WI38 (cell line): Measurements from ENCODE around the gene FASN.
"Not testable (repeated sequence)": the region's sequence is repeated elsewhere in the genome, so short reads cannot be mapped to it uniquely, and the experiment has no call there.

Experiments
- H3K4me3 ChIP-seq: 2 replicates; pipeline ENCODE4 v1.5.1; 2011; ENCODE audit warnings: low read depth, mild to moderate bottlenecking, control low read depth, low read length
- CTCF ChIP-seq: IDR thresholded peaks from 2 replicates; pipeline ENCODE4 v1.5.1; 2012; ENCODE audit warnings: low read depth, mild to moderate bottlenecking, control low read depth, low read length

FASN gene

GRCh38 chr17:82045936-82046484 lies 52.0 kb downstream of the FASN start:
- H3K4me3 ChIP-seq = no peak overlapping the region
- no peak for TF ChIP-seq CTCF

- no peak overlapping the region for H3K4me3 ChIP-seq
- no peak for TF ChIP-seq CTCF
Measured at GRCh38 chr17:82043507-82043906, 54.5 kb downstream of the FASN start.

GRCh38 chr17:82042649-82043048 lies 55.4 kb downstream of the FASN start:
- TF ChIP-seq CTCF = no peak
- H3K4me3 ChIP-seq = no peak overlapping the region

GRCh38 chr17:82041144-82041814 lies 56.8 kb downstream of the FASN start:
- no peak for TF ChIP-seq CTCF
- H3K4me3 ChIP-seq = no peak overlapping the region

- no peak overlapping the region for H3K4me3 ChIP-seq
- no peak for TF ChIP-seq CTCF
Measured at GRCh38 chr17:82039695-82040299, 58.2 kb downstream of the FASN start.

GRCh38 chr17:82038796-82039409 lies 59.1 kb downstream of the FASN start:
- H3K4me3 ChIP-seq = not testable (repeated sequence)

- no peak for TF ChIP-seq CTCF
- H3K4me3 ChIP-seq = peak overlapping the region; percentile 70
Measured at GRCh38 chr17:82037889-82038195, 60.2 kb downstream of the FASN start.
